Non-pigmented ciliary epithelial cell (primary cell): ENCODE data around the gene NME1.
"Not testable (repeated sequence)": the region's sequence is repeated elsewhere in the genome, so short reads cannot be mapped to it uniquely, and the experiment has no call there.

Source experiments
- DNase-seq: peaks from one replicate; pipeline ENCODE4 v3.0.0-alpha.2; 2010; ENCODE audit warnings: low read depth

NME1 gene

DNA sequence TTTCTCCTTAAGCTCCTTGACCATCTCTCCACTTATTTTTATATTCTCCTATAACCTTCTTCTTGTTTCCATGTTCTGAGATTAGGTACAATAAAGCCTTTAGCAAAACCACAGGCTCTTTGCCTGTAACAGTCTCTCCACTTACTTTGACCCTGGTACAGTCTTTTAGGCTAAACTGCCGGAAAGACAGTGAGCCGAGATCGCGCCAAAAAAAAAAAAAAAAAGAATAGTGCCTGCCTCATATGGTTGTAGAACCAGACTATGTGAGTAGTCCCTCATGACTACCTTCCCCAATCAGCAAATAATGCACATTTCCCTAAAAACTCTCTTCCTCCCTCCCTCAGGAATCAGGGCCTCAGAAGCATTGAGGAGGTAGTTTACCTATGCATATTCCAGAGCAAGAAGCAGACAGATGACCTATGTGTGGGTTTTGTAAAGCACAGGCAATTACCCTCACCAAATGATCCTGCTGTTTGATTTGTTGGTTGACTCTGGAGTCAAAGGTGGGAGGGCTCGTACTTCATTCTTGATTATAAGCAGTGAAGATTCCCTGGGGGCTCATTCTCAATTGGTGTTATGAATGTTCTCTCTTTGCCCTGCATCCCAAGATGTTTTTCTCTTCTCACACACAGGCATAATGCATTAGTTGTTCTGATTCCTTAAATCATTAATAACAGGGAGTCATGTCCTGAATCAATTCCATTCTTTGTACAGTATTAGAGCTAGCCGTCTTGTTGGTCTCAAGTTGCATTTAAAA, 8.9 kb upstream of the NME1 start:
- no peak for DNase-seq

DNA sequence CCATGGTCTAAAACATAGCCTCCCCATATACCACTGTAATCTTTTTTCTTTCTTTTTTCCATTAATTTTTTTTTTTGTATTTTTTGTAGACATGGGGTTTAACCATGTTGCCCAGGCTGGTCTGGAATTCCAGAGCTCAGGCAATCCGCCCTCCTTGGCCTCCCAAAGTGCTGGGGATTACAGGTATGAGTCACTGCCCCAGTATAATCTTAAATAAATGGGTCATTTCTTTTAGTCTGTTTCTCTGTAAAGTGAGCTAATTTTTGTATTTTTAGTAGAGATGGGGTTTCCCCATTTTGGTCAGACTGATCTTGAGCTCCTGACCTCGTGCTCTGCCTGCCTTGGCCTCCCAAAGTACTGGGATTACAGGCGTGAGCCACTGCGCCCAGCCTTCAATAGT, 5.7 kb upstream of the NME1 start:
- no peak for DNase-seq

DNA sequence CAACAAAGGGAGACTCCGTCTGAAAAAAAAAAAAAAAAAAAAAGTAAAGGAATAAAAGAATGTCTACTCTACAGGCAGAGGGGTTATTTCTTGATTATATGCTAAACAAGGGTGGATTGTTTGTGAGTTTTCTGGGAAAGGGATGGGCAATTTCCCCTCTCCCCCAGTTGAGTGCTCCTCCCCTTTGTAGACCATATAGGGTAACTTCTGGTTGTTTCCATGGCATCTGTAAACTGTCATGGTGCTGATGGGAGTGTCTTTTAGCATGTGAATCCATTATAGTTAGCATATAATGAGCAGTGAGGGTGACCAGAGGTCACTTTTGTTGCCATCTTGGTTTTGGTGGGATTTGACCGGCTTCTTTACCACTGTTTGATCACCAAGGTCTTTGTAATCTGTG, 4.2 kb upstream of the NME1 start:
- no peak for DNase-seq

DNA sequence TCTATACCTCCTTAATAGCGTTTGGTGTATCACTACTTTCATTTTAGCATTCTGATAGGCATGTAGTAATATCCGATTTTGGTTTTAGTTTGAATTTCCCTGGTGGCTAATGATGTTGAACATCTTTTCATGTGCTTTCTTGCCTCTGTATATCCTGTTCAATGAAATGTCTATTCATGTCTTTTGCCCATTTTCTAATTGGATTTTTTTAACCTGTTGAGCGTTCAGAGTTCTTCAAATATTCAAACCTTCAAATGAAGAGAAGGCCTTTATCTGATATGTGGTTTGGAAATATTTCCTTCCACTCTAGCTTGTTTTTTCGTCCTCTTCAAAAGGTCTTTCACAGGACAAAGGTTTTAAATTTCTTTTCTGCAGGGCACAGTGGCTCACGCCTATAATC, 2.4 kb upstream of the NME1 start:
- DNase-seq = no peak

DNA sequence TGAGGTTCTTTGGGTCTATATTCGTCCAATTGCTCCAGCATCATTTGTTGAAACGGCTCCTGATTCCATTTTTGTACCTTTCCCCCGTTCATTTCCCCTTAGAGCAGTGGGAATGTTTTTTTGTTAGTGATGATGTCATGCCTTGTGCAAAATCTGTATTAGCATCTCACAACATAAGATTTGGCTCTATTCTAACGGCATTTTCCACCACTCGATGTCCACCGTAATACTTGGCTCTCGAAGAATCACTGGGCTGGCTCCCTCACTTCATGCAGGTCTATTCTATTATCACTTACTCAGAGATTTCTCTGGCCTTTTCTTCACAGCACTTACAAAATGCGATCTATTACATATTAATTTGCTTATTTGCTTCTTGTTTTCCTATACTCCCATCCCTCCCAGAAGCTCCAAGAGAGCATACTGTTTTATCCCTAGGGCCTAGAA, 571 bp upstream of the NME1 start:
- no peak for DNase-seq

DNA sequence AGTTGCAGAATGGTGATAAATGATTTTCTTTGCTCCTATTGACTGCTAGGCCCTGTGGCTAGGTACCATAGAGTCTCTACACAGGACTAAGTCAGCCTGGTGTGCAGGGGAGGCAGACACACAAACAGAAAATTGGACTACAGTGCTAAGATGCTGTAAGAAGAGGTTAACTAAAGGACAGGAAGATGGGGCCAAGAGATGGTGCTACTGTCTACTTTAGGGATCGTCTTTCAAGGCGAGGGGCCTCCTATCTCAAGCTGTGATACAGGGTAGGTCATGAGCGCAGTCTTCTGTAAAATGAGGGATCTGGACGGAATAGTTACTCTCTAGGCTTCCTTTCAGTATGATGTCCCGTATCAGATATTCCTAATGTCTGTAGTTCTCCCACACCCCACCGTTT, 817 bp downstream of the NME1 start:
- no peak for DNase-seq

DNA sequence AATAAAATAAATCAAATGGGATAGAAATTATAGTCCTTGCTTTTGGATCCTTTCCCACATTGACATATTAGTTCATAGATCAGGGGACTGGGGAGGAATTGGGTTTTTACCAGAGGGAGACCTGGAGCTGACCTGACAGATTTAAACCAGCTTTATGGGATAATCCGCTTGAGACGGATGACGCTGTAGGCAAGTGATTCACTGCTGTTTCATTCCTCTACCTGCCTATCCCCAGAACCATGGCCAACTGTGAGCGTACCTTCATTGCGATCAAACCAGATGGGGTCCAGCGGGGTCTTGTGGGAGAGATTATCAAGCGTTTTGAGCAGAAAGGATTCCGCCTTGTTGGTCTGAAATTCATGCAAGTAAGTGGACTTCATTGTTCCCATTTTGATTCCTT, 2.1 kb downstream of the NME1 start:
- no peak for DNase-seq

DNA sequence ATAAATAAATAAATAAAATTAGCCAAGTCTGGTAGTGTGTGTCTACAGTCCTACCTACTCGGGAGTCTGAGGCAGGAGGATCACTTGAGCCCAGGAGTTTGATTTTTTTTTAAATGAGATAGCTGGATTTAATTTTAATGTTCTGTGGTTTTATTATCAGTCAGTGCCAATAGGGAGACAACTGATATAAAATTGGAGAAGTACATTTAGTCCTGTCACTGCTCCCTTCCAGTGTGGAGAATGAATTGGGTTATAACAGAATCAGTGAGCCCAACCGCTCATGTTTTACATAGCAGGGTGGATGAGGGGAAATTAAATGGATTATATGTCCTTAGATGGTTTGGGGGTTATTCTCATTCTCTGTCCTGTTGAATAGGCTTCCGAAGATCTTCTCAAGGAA, 6.2 kb downstream of the NME1 start:
- no peak for DNase-seq

DNA sequence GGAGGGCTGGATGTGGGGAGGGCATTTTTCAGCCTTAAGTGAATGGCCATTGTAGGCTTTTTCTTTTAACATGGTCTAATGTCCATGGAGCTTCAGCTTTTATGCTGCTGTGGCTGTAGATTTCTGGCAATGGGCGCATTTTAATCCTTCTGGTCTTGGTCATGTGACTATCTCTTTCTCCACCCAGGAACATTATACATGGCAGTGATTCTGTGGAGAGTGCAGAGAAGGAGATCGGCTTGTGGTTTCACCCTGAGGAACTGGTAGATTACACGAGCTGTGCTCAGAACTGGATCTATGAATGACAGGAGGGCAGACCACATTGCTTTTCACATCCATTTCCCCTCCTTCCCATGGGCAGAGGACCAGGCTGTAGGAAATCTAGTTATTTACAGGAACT, 8.2 kb downstream of the NME1 start:
- no peak for DNase-seq

DNA sequence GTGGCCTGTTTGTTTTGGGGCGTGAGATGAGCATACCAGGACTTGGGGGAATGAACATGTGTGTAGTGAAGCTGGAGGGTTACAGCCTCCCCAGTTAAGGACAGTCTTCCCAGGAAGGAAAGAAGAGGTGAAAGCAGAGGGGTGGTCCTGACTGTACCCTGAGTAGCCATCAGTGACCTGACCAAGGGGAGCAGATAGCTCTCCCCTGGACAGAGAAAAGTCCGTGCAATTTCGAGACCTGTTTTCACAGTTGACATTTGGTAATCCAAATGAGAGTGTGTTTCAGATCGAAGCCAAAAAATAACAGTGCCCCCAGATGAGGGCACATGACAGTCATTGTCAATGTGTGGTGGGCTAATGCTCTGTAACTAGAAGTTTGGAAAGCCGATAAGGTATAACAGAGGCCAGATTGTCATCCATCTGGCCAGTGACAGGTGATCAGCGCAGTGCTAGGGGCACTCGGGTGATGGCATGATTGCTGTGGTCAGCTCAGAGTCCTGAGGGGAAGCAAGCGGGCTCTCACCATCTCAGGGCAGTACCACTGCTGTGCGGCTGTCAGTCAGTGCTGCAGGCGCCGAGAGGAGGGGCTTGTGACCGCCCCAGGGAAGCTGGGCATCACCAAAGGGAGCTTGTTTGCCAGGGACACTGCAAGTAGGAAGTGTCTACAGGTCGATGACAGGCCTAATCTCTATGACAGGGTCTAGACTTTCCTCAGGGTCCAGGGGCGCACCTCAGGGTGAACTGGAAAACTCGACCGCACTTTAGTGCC, 11.7 kb downstream of the NME1 start:
- no peak for DNase-seq

DNA sequence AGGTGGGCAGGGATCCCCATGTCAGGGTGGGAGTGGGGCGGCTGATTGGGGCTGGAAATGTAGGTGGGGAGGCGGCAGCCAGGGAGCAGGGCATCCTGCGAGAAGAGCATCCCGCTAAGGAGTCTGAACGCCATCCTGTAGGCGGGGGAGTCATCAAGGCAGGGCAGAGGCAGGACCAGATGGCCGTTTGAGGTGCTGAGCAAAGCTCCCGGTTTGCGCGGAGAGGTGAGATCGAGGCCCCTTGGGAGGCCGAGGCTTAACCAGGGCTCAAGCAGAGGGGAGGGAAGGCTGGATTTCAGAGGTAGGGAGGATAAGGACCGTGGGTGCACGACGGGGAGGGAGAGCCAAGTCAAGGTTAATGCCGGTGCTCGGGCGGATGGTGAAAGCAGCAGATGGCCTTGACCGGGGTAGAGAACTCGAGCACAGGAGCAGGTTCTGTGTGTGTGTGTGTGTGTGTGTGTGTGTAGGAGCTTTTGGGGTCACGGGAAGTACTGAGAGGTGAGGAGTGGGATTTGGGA, 12.4 kb downstream of the NME1 start:
- DNase-seq = no peak

DNA sequence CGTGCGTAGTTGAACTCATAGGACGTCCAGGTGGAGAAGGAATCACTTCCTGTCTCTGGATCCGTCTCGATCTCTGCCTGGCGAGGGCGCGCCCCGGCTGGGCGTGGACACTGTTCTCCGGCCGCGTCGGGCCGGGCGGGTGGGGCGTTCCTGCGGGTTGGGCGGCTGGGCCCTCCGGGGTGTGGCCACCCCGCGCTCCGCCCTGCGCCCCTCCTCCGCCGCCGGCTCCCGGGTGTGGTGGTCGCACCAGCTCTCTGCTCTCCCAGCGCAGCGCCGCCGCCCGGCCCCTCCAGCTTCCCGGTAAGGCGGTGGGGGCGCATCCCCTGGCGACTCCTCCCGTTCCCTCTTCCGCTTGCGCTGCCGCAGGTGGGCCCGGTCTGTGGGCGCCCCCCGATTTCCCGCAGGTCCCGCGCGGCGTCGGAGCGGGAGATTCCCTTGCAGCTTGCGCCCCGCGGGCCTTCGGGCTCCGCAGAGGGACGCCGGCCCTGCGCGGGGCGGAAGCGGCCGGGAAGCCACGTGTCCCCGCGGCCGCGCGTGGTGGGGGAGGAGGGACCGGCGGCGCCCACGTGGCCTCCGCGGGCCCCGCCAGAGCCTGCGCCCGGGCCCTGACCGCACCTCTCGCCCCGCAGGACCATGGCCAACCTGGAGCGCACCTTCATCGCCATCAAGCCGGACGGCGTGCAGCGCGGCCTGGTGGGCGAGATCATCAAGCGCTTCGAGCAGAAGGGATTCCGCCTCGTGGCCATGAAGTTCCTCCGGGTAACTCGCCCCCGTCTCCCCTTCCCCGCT, 13.0 kb downstream of the NME1 start, which contains the start of gene NME2:
Gene NME2, plus strand, starts transcription at position 214 of the 789 bp plus-strand sequence. Its CDS starts 420 bp downstream, at position 634.
- no peak for DNase-seq

DNA sequence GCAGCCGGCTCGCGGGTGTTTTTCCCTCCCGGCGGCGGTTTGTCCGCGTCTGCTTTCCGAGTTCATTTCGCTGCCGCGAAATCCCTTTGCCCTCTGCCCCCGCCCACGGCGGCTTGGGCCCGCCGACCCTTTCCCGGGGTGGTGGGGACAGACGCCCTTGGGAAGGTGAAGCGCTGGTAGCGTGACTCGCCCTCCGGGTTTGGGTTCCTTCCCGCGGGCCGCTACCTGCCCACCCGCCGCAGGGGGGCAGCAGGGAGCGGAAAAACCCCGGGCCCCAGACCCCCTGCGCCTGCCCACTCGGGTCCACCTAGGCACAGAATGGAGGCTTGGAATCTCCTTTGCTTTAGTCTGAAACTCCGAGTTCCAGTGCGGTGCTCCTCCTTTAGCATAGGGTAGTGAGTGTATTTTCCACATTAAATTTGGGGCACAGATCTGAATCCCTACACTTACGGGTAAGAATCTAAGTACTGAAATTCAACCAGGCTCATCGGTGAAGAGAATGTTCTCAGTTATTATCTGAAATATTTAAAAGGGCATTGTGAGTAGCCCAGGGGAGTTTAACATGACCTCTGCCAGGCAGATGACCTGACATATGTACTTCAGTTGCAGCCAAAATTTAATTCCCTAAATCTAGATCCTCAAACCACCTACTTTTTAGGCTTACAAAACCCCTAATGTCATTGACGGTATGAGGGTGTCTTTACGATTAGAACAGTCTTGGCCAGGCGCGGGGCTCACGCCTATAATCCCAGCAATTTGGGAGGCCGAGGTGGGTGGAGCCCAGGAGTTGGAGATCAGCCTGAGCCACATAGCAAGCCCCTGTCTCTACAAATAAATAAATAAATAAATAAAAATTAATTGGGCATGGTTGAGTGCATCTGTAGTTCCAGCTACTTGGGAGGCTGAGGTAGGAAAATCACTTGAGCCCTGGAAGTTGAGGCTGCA, 13.9 kb downstream of the NME1 start:
- no peak for DNase-seq

DNA sequence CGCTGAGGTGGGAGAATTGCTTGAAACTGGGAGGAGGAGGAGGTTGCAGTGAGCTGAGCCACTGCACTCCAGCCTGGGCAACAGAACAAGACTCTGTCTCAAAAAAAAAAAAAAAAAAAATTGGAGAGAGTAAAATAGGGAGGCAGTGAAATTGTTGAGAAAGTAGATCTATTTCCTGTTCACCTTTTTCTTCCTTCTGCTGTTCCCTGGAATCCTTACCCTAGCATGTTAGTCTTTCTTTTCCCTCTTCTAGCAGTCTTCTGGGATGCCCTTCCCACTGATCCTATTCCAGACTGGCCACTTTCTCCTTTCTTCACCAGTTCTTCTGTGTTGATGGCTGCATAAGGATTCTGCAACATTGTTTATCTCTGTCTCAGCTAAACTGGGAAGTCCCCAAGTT, 16.0 kb downstream of the NME1 start:
- no peak for DNase-seq

DNA sequence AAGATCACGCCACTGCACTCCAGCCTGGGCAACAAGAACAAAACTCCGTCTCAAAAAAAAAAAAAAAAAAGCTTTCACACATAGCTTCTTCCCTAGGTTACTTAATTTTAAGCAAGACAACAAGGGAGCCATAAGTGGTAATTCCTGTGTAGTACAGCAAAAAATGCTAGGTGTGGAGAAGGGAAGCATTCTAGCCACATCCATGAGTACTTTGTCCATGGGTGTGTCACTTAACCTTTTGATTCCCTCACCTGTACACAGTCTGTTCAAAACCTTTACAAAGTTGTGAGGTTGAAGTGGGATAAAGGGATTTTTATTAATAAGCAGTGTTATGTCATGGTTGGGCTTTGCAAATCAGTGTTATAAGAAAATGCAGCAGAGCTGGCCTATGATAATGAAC, 17.4 kb downstream of the NME1 start:
- no peak for DNase-seq

DNA sequence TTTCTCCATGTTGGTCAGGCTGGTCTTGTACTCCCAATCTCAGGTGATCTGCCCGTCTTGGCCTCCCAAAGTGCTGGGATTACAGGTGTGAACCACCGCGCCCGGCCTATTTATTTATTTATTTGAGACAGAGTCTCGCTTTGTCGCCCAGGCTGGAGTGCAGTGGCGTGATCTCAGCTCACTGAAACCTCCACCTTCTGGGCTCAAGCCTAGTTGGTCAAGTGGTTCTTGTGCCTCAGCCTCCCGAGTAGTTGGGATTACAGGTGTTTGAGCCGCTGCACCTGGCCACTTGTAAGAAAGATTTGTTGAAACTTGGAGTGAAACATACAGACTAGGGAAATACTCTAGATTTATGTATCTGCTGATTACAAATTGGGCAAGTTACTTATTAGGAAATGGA, 18.7 kb downstream of the NME1 start:
- not testable (repeated sequence) for DNase-seq

DNA sequence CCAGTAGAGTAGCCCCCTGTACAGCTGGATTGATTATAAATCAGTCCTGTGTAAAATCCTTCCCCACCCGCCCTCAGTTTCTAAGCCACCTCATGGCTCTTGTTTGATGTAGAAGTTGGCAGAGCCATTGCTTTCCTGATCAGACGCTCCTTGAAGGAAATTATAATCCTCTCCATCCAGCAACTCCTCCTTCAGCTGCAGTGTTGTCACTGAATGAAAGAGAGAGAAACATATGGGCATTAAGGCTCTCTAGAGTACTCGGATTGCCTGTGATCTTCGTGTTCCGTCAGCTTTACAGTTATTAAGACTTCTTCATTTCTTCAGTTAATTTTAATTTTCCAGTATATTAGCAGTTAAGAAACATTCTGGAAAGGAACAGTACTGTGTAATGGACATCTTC, 27.1 kb downstream of the NME1 start:
- DNase-seq = no peak

DNA sequence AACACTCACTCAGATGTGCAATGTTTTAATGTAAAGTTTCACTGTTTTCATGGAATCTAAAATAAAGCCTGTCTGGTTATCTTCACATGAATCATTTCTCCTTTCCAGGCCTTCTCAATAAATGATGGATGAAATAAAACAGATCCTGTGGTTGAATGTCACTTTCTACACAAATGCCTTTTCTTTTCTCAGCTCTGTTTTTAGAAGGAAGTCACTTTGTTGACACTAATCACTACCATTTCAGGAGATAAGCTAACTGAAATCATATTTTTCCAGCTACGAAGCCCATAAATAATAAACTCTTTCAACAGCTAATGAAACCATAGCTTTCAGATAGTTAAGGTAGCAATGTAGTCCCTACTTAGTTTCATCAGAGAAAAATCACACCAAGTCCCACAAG, 30.8 kb downstream of the NME1 start:
- DNase-seq = no peak

DNA sequence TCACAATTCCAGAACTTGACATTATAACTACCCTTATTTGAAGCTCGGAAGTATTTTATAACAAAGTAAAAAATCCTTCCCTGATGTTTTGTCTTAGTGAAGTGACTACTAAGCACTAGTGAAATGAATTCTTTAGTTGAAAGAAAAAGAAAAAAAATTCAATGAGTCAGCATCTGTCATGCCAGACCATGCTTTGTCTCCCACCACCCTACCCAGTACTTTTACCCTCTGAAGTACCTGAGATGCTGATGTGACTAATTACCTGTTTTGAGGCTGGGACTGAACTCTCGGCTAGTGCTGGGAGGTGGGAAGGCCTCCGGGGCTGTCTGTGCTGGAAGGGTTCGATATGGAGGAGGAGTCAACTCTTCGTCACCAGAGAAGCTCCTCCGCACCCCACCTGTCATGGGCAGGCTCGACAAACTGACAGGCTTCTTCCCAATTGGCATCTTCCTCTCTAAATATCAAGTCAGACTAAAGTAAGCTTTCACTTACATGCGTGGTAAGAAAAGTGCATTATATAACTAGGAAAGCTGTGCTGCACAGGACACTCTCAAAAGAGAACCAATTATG, 32.5 kb downstream of the NME1 start:
- no peak for DNase-seq

DNA sequence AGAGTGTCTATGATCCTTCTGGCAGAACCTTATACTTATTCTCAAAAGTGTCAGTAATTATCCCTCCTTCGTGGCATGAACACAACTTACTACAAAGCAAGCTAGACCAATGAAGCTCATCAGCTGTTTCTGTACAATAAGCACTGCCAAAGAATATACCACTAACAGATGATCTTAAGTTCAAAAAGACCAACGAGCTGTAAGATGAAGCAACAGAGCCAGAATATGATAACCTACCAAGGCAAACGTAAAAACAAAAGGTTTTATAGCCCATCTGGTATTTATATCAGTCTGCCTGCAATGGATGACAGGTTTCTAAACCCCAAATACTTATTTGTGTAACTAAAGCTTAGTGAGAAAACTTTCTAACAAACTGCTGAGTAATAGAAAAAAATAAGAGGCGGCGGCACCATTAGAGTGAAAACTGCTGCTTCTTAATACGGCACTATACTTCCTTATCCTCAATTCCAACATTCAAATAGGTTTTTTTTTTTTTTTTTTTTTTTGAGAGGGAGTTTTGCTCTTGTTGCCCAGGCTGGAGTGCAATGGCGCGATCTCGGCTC, 35.0 kb downstream of the NME1 start:
- no peak for DNase-seq

DNA sequence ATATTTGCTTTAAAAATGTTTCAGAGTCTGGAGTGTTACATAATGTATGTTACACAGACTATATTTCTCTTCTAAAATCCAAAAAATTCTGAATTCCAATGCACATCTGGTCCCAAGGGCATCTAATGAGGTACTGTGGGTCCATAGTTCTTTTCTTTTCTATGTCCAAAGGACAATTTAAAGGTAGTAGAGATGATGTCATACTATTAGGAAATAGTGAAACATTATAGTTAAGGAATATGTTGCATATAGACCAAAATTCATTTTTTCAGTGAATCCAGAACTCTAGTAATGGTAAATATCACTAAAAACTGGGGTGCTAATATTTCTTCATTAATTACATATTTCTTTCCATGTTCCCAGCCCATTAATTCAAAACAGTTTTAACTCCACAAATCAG, 35.8 kb downstream of the NME1 start:
- no peak for DNase-seq
